ENCODE measurements around the gene SMTNL1.

Gene SMTNL1

DNA sequence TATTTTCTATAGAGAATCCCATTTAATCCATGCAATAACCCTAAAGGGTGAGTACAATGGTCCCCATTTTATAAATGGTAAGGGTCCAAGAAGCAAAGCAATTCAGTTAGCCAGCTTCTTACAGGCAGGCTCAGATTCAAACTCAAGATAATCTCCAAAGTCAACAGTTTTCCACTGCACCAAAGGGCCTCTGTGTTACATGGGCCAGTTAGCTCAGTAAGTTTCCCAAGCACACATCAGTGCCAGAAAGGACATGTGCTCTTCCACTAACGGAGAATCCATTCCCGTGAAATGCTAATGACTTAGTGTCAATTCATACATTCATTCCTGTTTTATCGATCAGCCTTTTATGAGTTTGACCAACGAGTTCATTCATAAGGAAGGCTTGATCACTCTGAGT lies 32.9 kb upstream of the SMTNL1 start:
- intact Hi-C loops (cut with DNase I), result no loop called here
- DNase-seq, result no peak

DNA sequence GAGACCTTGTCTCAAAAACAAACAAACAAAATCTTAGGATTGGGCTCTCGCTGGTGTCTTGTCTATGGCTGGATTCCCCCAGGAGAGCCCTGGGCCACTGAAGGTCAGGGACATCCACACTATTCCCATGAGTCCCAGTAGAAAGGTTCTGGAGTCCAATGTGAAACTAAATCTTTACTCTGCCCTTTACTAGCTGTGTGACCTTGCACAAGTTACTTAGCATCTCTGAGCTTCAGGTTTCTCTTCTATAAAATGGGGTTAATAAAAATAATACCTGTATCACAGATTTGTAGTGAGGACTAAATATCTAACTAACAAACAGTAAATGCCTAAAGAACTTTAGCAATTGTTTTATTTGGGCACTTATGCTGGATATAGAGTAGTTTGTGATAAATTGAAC lies 30.9 kb upstream of the SMTNL1 start:
- DNase-seq, result no peak
- intact Hi-C loops (cut with DNase I), result no loop called here

DNA sequence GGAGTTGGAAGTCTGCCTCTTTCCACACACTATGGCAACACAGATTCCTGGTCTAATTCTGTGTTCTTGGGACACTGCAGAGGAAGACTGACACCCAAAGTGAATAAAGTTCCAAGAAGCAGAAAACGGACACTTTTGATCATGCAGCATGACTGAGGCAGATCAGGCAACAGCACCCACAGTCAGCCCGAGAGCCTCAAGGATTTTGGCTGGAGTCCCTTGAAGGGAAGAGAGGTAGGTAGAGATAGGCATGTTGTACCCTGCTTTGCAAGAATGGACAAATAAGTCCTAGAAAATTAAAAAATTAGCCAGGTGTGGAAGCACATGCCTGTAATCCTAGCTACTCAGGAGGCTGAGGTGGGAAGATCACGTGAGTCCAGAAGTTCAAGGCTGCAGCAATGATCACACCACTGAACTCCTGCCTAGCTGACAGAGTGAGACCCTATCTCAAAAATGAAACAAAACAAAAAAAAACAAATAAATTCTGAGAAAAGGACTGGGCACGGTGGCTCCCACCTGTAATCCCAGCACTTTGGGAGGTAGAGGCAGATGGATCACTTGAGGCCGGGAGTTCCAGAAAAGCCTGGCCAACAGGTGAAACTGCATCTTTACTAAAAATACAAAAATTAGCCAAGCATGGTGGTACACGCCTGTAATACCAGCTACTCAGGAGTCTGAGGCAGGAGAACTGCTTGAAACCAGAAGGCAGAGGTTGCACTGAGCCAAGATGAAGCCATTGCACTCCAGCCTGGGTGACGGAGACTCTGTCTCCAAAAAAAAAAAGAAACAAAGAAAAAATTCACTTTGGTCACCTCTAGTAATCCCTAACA lies 28.8 kb upstream of the SMTNL1 start:
- intact Hi-C loops (cut with DNase I), result no loop called here
- DNase-seq, result no peak

DNA sequence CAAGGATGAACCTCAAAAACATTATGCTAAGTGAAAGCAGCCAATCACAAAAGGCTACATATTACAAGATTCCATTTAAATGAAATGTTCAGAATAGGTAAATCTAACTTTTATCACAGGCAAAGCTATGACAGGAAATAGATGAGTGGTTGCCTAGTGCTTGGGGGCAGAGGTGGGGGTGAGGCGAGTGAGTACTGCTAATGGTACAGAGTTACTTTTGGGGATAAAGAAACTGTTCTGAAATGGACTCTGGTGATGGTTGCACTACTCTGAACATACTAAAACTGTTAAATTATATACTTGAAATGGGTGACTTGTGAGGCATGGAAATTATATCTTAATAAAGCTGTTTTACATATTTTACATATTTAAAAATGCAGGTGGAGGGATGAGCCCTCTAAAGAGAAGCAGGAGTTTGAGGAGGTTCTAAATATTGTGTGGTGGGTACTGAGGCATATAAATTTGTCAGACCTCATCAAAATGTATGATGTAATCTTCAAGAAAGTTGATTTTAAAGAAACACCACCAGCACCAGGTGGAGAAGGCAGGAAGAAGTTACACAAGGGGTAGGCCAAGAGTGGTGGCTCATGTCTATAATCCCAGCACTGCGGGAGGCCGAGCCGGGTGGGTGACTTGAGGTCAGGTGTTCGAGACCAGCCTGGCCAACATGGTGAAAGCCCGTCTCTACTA lies 25.5 kb upstream of the SMTNL1 start:
- no peak for DNase-seq
- intact Hi-C loops (cut with DNase I), result no loop called here

- DNase-seq, result no peak
- intact Hi-C loops (cut with DNase I), result no loop called here
Measured at GRCh38 chr11:57512646-57513451, 24.5 kb upstream of the SMTNL1 start.

DNA sequence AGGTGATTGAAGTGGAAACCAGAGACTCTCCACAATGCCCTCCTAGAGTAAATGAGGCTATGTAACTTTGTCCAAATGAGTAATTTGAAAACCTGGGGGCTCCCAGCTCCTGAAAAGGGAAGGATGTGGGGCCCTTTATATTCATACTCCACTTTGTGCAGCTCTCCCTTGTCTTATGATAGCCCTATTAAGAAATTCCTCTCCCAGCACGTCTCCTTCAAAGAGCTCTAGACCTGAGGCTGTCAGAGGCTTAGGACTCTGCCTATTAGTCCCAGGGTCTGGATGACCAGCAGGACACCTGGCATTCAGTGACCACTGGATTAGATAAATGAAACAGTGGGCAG lies 24.0 kb upstream of the SMTNL1 start:
- intact Hi-C loops (cut with DNase I), result no loop called here
- no peak for DNase-seq

GRCh38 chr11:57513911-57514537 lies 23.4 kb upstream of the SMTNL1 start:
- DNase-seq, result peak in 32 of 42 donors; percentile 12 to 65 (median 39)
- intact Hi-C loops (cut with DNase I), result no loop called here

GRCh38 chr11:57514538-57515331 lies 22.7 kb upstream of the SMTNL1 start:
- intact Hi-C loops (cut with DNase I), result no loop called here
- DNase-seq, result peak in 35 of 42 donors; percentile 11 to 76 (median 47)

DNA sequence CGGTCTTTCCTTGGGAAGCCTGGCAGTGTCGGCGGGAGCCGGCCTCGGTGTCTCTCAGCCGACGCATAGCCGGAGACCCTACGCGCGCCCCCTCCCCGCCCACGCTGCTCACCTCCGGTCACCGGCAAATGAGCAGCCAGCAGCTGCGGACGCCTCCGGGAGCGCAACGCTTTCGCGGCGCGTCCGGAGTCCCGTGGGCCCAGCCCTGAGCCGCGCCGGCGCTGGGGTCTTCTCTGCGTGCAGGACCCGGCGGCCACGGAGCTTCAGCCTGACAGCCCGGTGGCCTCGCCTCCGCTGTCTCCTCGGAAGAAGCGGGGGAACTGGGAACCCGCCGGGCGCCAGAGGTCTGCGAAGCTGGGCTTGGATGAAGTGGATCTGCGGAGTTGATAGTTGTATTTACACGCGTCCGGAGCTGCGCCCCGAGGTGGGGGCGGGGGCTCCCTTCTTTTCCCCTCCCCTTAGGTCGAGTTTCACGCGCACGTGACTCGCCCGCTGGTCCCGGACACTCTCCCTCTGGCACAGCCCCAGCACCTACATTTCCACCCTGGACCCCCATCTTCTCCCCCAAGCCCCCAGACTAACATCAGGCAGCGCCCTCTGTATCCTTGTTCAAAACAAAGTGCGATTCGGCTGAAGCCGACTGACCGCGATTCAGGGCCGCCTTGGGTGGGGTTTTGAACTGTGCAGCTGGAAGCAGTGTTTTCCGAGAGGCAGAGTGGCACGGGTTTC lies 21.9 kb upstream of the SMTNL1 start, which contains the start of gene SLC43A1:
Gene SLC43A1 (minus strand): TSS at position 371 of the 729 bp plus-strand sequence. CDS start 1,591 bp downstream, outside the sequence.
- intact Hi-C loops (cut with DNase I), result no loop called here
- peak in 13 of 42 donors; percentile 9 to 57 (median 36) for DNase-seq

DNA sequence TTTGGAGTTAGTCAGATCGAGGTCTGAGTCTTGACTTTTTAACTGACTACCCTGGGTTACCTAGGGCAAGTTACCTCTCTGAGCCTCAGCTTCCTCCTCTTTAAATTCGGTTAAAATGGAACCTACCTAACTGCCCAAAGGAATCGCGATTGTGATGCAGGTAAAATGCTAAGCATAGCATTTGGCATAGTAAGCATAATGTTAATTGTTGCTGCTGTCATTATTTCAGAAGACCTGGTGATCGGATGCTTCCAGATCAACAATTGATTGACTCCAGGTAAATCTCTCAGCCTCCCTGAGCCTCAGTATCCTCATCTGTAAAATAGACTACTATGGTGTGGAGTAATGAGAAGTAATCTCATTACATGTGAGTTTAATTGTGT lies 21.3 kb upstream of the SMTNL1 start:
- no peak for DNase-seq
- intact Hi-C loops (cut with DNase I), result no loop called here

DNA sequence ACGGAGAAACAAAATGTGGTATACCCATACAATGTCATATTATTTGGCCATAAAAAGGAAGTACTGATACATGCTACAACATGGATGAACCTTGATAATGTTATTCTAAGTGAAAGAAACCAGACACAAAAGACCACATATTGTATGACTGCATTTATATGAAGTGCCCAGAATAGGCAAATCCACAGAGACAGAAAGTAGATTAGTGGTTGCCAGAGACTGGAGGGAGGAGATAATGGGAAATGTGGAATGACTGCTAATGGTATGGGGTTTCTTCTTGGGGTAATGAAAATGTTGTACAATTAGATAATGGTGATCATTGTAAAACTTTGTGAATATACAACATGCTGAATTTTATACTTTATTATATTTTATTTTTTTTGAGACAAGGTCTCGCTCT lies 16.3 kb upstream of the SMTNL1 start:
- intact Hi-C loops (cut with DNase I), result no loop called here
- no peak for DNase-seq

DNA sequence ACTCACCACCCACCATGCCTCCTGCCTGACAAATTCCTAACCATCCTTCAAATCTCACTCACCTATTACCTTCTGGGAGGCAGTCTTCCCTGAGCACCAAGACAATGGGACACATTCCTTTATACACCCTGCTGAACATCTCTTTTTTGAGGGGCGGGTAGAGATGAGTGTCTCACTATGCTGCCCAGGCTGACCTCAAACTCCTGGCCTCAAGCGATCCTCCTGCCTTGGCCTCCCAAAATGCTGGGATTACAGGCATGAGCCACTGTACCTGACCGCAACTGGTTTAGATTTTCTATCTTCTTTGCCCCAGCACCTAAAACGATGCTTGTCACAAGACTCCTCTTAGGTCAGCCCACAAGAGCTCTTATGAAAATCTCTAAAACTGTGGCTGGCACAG lies 14.0 kb upstream of the SMTNL1 start:
- intact Hi-C loops (cut with DNase I), result no loop called here
- DNase-seq, result no peak

DNA sequence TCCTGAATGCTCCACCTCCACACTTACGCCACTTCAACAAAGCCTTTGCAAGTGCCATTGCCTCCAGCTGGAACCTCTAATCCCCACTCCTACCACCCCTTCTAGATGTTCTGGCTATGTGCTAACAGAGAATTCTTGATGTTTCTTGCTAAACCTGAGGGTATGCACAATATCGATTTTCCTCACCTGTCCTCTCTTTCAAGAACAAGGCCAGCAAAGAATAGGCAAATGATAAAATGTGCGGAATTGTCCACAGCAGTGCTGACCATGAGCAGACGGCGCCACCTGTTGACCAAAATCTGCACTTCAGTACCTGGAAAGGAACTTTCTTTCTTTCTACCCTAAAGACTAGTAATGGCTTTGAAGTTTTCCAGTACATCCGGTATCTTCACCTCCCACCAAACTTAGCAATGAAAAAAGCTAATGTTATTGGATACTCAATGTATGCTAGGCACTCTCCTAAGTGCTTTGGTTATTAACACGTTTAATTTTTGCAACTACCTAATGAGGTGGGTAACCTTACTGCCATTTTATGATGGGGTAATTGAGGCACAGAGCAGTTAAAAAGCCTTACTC lies 10.3 kb upstream of the SMTNL1 start:
- peak; percentile 50 to 92 (median 77) for DNase-seq
- intact Hi-C loops (cut with DNase I), result loop anchor here (5.0 kb wide), 3 partner anchors 35 to 180 kb away; no protein-coding TSS in a partner anchor

- no peak for DNase-seq
- intact Hi-C loops (cut with DNase I), result loop anchor here (5.0 kb wide), 3 partner anchors 37 to 182 kb away; no protein-coding TSS in a partner anchor
Measured at GRCh38 chr11:57529012-57529411, 8.4 kb upstream of the SMTNL1 start.

GRCh38 chr11:57530215-57530595 lies 7.2 kb upstream of the SMTNL1 start:
- peak in 8 of 42 donors; percentile 6 to 48 (median 16) for DNase-seq
- intact Hi-C loops (cut with DNase I), result loop anchor here (5.0 to 10.0 kb wide), 2 partner anchors 115 to 193 kb away; partner anchors contain the start of genes P2RX3, SSRP1 and YPEL4

GRCh38 chr11:57530596-57531507 lies 6.5 kb upstream of the SMTNL1 start, which contains the start of gene TIMM10:
TIMM10 (minus strand) TSS chr11:57530754; CDS start chr11:57530189, 565 bp downstream.
- DNase-seq, result peak; percentile 91 to 99 (median 97)
- intact Hi-C loops (cut with DNase I), result loop anchor here (5.0 to 10.0 kb wide), 2 partner anchors 114 to 194 kb away; partner anchors contain the start of genes P2RX3, SSRP1 and YPEL4

All from head of caudate nucleus (tissue), 42 donors.